Activated T-helper 1 cell treated with anti-CD3 and anti-CD28 coated beads, Interleukin-12 subunit alpha, Interleukin-12 subunit beta, Interleukin-2, Interleukin-4 antibody, amounts not matched to agents 30 ng/mL and 10 ng/mL and 1 ng/mL, durations not matched to agents 14 hours and 24 hours and 36 hours (primary cell): Measurements from ENCODE around the gene NOTCH3. TPM values are rescaled to one million over a fixed set of nuclear protein-coding genes. Genes with fewer than 3 reads are reported as not detected.

Source experiments
- DNase-seq: peaks from one replicate; pipeline ENCODE4 v3.0.0; 2021; ENCODE audit warnings: low spot score
- H3K27ac Mint-ChIP-seq: one replicate; pipeline ENCODE4 v1.8.0; 2021; ENCODE audit warnings: mild to moderate bottlenecking, mixed read lengths
- H3K27me3 Mint-ChIP-seq: one replicate; pipeline ENCODE4 v1.8.0; 2022; ENCODE audit warnings: mild to moderate bottlenecking, moderate library complexity, mixed read lengths; ENCODE audit not compliant: insufficient read depth
- H3K36me3 Mint-ChIP-seq: one replicate; pipeline ENCODE4 v1.8.0; 2021; ENCODE audit warnings: low read depth, mixed read lengths
- H3K4me1 Mint-ChIP-seq: one replicate; pipeline ENCODE4 v1.8.0; 2021; ENCODE audit warnings: low read depth, mixed read lengths
- H3K4me3 Mint-ChIP-seq: one replicate; pipeline ENCODE4 v1.8.0; 2021; ENCODE audit warnings: mild to moderate bottlenecking, moderate library complexity, mixed read lengths
- H3K9me3 Mint-ChIP-seq: one replicate; pipeline ENCODE4 v1.8.0; 2021; ENCODE audit warnings: mixed read lengths
- intact Hi-C: fragments of 100-400 bp; cut with micrococcal nuclease; formaldehyde crosslinking; loops from one replicate; pipeline ENCODE4 v1.15.1; 2024
- total RNA-seq: library from RNA; stranded (reverse); gene quantifications from 2 replicates; pipeline ENCODE4 v1.2.3, GENCODE V29; 2022

Gene NOTCH3
- total RNA-seq, 1 donor from 2014 or later = not detected

DNA sequence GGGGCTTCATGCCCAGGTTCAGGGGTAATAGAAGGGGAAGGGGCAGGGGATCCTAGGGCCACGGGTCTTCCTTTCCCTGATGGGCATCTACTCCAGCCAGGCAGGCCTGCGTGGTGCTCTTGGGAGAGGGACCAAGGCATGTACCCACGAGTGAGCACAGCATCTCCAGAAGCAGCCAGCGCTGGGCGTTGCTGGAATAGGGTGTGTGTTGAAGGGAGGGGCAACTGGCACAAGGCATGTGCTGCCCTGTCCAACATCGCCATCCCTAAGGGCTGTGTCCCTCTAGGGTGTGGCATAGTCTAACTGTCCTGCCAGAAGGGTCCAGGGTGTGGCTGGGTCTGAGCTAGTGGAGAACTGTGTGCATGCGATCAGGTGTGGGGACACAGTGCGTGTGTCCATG is 2.9 kb downstream of the NOTCH3 start:
- no peak overlapping the region for H3K27ac Mint-ChIP-seq
- peaks cover 59% of the 10 kb centered on the region for H3K27me3 Mint-ChIP-seq
- intact Hi-C loops = no loop called here
- no peak for DNase-seq
- H3K4me3 Mint-ChIP-seq = no peak overlapping the region
- no peaks in the 10 kb centered on the region for H3K36me3 Mint-ChIP-seq
- H3K9me3 Mint-ChIP-seq = no peaks in the 10 kb centered on the region
- peaks cover 6% of the 10 kb centered on the region for H3K4me1 Mint-ChIP-seq

DNA sequence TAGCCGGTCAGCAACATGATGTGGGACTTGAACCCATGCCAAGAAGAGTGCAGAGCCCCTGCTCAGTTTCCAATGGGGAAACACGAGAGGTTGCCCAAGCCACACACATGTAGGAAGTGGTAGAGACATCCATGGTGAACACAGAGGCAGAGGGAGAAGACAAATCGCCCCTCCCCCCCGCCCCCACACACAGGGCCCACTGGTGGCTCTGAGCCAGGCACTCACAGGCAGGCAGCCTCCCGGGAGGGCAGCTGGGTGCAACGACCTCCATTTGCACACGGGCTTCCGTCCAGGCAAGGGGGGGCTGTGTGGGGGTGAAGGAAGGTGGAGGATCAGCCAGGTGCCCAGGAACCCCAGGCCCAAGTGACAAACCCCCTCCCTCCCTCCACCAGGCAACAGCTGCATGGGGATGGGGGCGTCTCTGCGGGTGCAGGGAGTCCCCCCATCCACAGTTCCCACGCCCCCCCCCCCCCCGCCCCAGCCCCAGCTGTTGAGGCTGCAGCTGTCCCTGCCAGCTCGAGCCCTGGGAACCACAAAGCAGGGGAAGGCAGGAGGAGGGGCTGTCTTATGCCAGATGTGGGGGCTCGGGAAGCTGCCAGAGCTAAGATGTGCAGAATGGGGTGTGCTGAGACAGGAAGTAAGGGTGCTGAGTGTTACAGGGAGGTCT is 3.4 kb downstream of the NOTCH3 start:
- no peak overlapping the region for H3K27ac Mint-ChIP-seq
- intact Hi-C loops = no loop called here
- peaks cover 55% of the 10 kb centered on the region for H3K27me3 Mint-ChIP-seq
- no peaks in the 10 kb centered on the region for H3K36me3 Mint-ChIP-seq
- no peak for DNase-seq
- H3K9me3 Mint-ChIP-seq = no peaks in the 10 kb centered on the region
- no peak overlapping the region for H3K4me3 Mint-ChIP-seq
- H3K4me1 Mint-ChIP-seq = peaks cover 6% of the 10 kb centered on the region

DNA sequence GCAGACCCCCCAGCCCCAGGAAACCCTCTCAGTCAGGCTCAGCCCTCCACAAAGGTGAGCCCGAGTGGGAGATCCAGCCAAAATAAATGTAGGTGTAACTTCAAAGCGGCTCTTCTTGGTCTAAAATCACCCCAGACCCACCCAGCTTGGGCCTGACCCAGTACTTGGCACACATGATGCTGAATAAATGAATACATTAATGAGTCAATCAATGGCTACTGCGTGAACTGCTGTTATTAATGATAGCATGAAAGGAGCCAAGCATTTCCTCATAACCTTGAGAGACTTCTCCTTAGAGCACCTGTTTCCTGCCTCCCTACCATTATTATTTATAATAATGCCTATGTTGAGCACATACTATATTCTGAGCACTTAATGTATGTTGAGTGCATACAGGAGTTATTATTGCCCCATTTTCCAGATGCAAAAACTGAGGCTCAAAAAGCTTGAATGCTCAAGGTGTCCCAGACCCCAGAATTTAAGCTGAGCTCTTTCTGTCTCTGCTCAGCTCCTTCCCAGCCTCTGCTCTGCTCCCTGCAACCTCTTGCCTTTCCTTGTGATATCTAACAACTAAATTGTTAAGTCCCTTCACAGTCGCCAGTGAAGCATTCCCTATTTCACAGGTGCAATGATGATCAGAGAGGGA is 4.3 kb downstream of the NOTCH3 start:
- Mint-ChIP-seq H3K9me3 (no peaks in the 10 kb centered on the region), H3K36me3 (no peaks in the 10 kb centered on the region), H3K4me3 (no peak overlapping the region), H3K4me1 (peaks cover 6% of the 10 kb centered on the region), H3K27me3 (peaks cover 47% of the 10 kb centered on the region), H3K27ac (no peak overlapping the region)
- DNase-seq = no peak
- intact Hi-C loops = no loop called here

DNA sequence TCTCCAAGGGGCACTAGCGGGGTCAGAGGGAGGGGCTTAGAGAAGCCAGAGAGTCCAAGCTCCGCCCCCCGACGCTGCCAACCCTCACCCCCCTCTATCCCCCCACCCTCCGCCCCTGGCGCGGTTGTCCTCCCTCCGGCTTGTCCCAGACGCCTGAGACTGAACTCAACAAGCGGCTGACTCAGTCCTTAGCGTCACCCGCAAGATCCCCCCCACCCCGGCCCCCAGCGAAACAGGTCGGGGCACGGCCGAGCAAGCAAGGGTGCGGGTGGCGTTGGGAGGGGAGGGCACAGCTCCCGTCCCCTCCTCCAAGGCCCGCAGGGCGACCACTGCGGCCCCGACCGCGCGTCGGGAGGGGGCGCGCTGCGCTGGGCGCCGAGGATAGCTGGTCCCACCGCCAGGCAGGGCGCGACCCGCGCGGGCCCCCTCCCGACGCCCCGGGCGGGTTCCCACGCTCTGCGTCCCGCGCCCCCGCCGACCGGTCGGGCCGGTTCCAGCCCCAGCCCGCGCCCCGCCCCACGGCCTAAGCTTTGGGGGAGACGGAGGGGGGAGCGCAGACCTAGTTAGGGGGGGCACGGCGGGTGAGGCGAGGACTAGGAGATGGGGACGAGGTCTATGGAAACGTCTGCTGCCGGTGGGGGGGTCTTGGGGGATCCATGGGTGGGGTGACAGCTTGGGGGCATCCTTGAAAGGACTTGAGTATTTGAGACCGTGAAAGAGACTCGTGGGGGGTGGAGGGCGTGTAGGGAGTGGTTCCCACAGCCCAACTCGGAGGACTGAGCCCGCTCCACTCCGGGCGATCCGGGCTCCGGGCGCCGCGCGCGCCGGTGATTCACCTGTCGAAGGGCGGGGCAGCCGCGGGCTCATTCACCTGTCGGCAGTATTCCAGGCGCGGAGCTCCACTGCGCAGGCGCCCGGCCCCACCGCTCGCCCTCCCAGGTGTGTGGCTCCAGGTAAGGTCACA is 5.1 kb downstream of the NOTCH3 start:
- H3K27ac Mint-ChIP-seq = no peak overlapping the region
- H3K4me1 Mint-ChIP-seq = peaks cover 6% of the 10 kb centered on the region
- H3K27me3 Mint-ChIP-seq = peaks cover 42% of the 10 kb centered on the region
- no peak overlapping the region for H3K4me3 Mint-ChIP-seq
- no peaks in the 10 kb centered on the region for H3K9me3 Mint-ChIP-seq
- intact Hi-C loops = no loop called here
- H3K36me3 Mint-ChIP-seq = no peaks in the 10 kb centered on the region
- no peak for DNase-seq

DNA sequence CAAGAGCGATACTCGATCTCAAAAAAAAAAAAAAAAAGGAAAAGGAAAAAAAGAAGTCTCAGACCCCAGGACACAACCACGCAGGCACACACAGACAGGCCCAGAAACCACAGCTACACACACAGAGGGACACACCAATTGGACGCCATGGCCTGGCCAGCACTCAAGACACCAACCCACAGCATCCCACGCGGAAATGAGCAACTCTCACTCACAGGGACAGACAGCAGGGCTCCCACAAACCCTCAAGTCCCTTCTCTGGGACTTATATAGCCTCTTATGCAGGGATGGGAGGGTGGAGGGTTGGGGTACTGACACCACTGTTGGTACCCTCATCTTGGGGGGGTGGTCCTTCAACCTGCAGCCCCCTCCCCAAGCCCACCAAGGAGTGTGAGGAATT is 5.9 kb downstream of the NOTCH3 start:
- Mint-ChIP-seq H3K9me3 (no peaks in the 10 kb centered on the region), H3K4me1 (peaks cover 6% of the 10 kb centered on the region), H3K27ac (no peak overlapping the region), H3K36me3 (no peaks in the 10 kb centered on the region), H3K4me3 (no peak overlapping the region), H3K27me3 (peaks cover 40% of the 10 kb centered on the region)
- no peak for DNase-seq
- intact Hi-C loops = no loop called here

DNA sequence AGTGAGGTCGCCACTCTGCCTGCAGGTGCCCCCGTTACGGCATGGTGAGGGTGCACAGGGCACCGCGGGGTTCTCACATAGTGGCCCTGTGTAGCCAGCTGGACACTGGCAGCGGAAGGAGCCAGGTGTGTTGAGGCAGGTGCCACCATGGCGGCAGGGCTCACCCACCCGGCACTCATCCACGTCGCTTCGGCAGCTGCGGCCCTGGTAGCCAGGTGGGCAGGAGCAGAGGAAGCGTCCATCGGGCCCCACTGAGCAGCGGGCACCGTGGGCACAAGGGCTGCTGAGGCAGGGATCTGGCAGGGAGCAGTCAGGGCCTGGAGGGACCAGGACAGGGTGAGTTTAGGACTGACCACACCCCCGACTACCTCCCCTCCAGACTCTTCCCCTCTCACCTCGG is 8.8 kb downstream of the NOTCH3 start:
- no peak for DNase-seq
- H3K9me3 Mint-ChIP-seq = no peaks in the 10 kb centered on the region
- intact Hi-C loops = no loop called here
- no peak overlapping the region for H3K4me3 Mint-ChIP-seq
- H3K27ac Mint-ChIP-seq = no peak overlapping the region
- H3K4me1 Mint-ChIP-seq = peaks cover 6% of the 10 kb centered on the region
- peaks cover 26% of the 10 kb centered on the region for H3K27me3 Mint-ChIP-seq
- H3K36me3 Mint-ChIP-seq = no peaks in the 10 kb centered on the region

DNA sequence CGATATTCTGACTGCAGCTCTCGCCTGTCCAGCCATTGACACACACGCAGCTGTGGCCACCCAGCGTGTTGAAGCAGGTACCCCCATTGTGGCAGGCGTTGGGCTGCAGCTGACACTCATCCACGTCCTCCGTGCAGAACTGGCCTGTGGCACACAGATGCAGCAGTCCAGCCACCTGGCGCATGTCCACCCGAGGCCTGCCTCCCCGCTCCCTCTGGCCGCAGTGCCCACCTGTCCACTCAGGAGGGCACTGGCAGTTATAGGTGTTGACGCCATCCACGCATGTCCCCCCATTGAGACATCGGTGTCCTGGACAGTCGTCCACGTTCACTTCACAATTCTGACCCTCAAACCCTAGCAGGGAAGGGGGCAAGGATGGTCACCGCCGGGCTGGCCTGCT is 9.3 kb downstream of the NOTCH3 start:
- intact Hi-C loops = no loop called here
- Mint-ChIP-seq H3K36me3 (no peaks in the 10 kb centered on the region), H3K9me3 (no peaks in the 10 kb centered on the region)

DNA sequence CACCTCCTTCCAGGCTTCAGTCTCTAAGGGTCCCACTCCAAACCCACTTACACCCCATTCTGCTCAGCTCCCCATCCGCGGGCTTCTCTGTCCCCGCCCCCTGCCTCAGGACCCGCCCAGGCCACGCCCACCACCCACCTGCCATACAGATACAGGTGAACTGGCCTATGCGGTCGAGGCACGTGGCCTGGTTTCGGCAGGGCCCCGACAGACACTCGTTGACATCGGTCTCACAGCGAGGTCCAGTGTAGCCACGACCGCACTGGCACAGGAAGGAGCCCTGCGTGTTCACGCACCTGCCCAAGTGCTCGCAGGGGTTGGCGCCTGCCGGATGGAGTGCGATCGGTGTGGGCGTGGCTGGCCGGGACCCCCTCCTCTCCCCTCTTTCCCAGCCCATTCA is 11.9 kb downstream of the NOTCH3 start:
- no peaks in the 10 kb centered on the region for H3K36me3 Mint-ChIP-seq
- H3K9me3 Mint-ChIP-seq = no peaks in the 10 kb centered on the region
- DNase-seq = no peak
- intact Hi-C loops = no loop called here
- H3K4me3 Mint-ChIP-seq = no peak overlapping the region
- H3K27ac Mint-ChIP-seq = no peak overlapping the region
- H3K27me3 Mint-ChIP-seq = peaks cover 5% of the 10 kb centered on the region
- no peaks in the 10 kb centered on the region for H3K4me1 Mint-ChIP-seq

More for the DNA sequence above, 9.3 kb downstream of the NOTCH3 start:
- Mint-ChIP-seq H3K27ac (no peak overlapping the region), H3K4me3 (no peak overlapping the region), H3K27me3 (peaks cover 22% of the 10 kb centered on the region), H3K4me1 (peaks cover 6% of the 10 kb centered on the region)
- DNase-seq = no peak

DNA sequence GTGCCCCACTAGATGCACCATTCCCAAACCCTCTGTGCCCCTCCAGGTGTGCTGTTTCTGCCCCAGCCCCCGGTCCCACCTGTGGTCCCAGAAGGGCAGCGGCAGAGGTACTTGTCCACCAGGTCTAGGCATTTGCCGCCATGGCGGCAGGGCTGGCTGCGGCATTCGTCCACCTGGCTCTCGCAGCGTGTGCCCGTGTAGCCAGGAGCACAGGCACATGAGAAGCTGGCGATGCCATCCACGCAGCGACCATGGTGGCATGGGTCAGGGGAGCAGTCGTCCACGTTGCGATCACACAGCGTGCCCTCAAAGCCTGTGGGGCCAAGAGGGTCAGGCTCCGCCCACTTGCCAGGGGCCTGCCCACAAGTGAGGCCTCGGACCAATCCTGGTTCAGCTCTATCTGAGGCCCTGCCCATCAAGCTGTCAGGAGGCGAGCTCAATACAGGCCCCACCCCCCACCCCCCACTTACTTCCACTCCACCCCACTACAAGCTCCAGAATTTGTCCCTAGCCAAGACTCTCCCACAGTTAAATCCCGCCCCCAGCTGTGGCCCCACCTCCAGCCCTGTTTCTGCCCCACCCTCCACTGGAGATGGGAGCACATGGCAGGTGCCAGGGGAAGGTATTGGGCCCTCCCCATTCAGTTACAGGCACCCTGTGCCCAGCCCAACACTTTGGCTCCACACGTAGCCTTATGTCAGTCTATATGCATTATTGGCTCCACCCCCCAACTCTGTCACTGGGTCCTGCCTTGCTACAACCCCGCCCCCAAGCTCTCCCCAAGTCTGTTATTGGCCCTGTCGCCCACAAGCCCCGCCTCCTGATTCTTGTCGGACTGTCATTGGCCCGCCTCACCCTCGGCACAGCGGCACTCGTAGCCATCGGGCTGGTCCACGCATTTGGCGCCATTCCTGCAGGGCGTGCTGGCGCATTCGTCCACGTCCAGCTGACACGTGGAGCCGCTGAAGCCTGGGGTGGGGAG is 13.5 kb downstream of the NOTCH3 start:
- H3K4me1 Mint-ChIP-seq = no peaks in the 10 kb centered on the region
- no peak for DNase-seq
- H3K27ac Mint-ChIP-seq = no peak overlapping the region
- intact Hi-C loops = no loop called here
- no peaks in the 10 kb centered on the region for H3K36me3 Mint-ChIP-seq
- no peaks in the 10 kb centered on the region for H3K9me3 Mint-ChIP-seq
- peaks cover 1% of the 10 kb centered on the region for H3K27me3 Mint-ChIP-seq
- no peak overlapping the region for H3K4me3 Mint-ChIP-seq

DNA sequence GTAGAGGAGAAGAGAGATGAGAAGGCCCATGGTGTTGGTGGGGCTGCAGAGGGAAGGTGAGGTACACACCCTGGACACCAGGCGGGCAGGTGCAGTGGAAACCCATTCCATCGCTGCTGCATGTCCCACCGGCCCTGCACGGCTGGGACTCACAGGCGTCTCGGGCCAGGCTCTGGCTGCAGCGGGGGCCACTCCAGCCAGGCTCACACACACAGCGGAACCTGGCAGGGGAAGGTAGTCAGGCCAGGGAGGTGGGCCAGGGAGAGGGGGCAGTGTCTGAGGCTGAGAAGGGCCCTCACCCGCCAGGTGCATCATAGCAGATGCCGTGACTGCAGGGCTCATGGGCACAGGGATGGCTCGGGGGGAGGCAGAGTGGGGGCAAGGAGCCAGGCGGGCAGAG is 15.6 kb downstream of the NOTCH3 start:
- Mint-ChIP-seq H3K4me3 (no peak overlapping the region), H3K36me3 (no peaks in the 10 kb centered on the region), H3K9me3 (no peaks in the 10 kb centered on the region), H3K27me3 (peaks cover 2% of the 10 kb centered on the region), H3K4me1 (no peaks in the 10 kb centered on the region), H3K27ac (no peak overlapping the region)
- no peak for DNase-seq
- intact Hi-C loops = no loop called here

DNA sequence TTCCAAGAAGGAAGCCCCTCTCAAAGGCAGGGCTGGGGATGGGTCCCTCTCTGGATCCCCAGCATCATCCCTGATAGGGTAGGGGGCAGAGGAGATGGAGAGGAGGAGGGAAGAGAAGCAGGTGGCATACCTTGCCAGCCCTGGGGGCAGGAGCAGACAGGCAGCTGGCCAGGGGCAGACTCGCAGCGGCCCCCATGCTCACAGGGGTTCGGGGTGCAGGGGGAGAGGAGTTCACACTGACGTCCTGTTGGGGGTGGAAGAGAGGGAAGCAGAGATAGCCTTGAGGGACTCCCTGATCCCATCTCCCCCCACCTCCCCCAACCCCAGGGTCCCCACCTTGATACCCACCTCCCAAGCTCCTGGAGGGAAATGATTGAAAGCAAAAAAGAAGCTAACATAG is 16.0 kb downstream of the NOTCH3 start:
- H3K9me3 Mint-ChIP-seq = no peaks in the 10 kb centered on the region
- H3K27ac Mint-ChIP-seq = no peak overlapping the region
- no peaks in the 10 kb centered on the region for H3K4me1 Mint-ChIP-seq
- intact Hi-C loops = no loop called here
- H3K36me3 Mint-ChIP-seq = no peaks in the 10 kb centered on the region
- DNase-seq = no peak
- H3K4me3 Mint-ChIP-seq = no peak overlapping the region
- H3K27me3 Mint-ChIP-seq = peaks cover 2% of the 10 kb centered on the region

DNA sequence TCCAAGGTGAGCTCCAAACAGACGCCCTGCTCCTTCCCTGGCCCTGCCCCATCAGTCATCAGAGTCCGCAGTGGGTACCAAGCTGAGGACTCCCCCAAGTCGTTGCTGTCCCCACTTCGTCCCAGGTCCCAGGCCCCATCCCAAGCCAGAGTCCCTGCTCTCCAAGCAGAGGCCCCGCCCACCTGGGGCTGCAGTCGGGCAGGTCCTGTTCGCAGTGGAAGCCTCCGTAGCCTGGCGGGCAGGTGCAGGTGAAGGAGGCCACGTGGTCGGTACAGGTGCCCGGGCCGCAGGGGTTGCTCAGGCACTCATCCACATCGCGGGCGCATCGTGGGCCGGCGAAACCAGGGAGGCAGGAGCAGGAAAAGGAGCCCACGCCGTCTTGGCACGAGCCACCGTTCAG is 19.4 kb downstream of the NOTCH3 start:
- H3K4me1 Mint-ChIP-seq = peaks cover 6% of the 10 kb centered on the region
- intact Hi-C loops = no loop called here
- H3K27me3 Mint-ChIP-seq = peaks cover 6% of the 10 kb centered on the region
- no peak overlapping the region for H3K27ac Mint-ChIP-seq
- no peak for DNase-seq
- no peak overlapping the region for H3K4me3 Mint-ChIP-seq
- H3K9me3 Mint-ChIP-seq = no peaks in the 10 kb centered on the region
- no peaks in the 10 kb centered on the region for H3K36me3 Mint-ChIP-seq
